ENCODE results near the gene CSRP1.

GRCh38 chr1:201504799-201505502 is 2.0 kb downstream of the CSRP1 start:
- TF ChIP-seq CTCF (IDR thresholded peaks at IDR 0.05), result no peak
- TF ChIP-seq POLR2A (IDR thresholded peaks at IDR 0.05), result no peak

Measured in right lobe of liver (tissue), 4 donors.